Epidermal melanocyte (primary cell): Measurements from ENCODE around the gene TAF4.
A peak's percentile ranks its signal among the peaks of the same experiment; 100 is the strongest.
"Not testable (repeated sequence)": the region's sequence is repeated elsewhere in the genome, so short reads cannot be mapped to it uniquely, and the experiment has no call there.

ENCODE experiments used
- DNase-seq: peaks from one replicate; pipeline ENCODE4 v3.0.0; 2011; ENCODE audit warnings: low spot score; ENCODE audit not compliant: insufficient read length

Gene TAF4, protein sequence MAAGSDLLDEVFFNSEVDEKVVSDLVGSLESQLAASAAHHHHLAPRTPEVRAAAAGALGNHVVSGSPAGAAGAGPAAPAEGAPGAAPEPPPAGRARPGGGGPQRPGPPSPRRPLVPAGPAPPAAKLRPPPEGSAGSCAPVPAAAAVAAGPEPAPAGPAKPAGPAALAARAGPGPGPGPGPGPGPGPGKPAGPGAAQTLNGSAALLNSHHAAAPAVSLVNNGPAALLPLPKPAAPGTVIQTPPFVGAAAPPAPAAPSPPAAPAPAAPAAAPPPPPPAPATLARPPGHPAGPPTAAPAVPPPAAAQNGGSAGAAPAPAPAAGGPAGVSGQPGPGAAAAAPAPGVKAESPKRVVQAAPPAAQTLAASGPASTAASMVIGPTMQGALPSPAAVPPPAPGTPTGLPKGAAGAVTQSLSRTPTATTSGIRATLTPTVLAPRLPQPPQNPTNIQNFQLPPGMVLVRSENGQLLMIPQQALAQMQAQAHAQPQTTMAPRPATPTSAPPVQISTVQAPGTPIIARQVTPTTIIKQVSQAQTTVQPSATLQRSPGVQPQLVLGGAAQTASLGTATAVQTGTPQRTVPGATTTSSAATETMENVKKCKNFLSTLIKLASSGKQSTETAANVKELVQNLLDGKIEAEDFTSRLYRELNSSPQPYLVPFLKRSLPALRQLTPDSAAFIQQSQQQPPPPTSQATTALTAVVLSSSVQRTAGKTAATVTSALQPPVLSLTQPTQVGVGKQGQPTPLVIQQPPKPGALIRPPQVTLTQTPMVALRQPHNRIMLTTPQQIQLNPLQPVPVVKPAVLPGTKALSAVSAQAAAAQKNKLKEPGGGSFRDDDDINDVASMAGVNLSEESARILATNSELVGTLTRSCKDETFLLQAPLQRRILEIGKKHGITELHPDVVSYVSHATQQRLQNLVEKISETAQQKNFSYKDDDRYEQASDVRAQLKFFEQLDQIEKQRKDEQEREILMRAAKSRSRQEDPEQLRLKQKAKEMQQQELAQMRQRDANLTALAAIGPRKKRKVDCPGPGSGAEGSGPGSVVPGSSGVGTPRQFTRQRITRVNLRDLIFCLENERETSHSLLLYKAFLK

DNA sequence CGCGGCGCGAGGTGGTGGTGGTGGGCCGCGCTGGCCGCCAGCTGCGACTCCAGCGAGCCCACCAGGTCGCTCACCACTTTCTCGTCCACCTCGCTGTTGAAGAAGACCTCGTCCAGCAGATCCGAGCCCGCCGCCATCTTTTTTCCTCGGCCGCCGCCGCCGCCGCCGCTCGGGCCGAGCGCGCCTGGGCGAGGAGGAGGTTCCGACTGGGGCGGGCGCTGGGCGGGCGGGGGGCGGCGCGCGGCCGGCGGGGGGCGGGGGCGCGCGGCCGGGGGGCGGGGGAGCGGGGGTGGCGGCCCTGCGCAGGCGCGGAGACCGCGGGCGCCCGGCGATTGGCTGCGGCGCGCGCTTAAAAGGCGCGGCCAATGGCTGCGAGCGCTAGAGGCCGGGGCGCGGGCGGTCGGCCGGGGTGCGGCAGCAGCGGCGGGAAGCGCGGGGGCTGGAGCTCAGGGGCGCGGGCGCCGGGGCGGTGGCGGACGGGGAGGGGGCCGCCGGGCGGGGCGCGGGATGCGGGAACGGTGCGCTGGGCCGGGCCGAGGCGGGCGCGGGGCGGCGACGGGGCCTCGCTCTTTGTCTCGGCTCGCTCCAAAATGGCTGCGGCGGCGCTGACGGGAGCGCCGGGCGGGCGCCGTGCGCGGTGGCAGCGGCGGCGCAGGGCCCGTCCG lies at the start of gene TAF4:
Gene TAF4, minus strand, starts transcription at position 208 of the 665 bp plus-strand sequence. Its CDS starts 71 bp downstream, at position 137.
- DNase-seq, result peak; percentile 97

DNA sequence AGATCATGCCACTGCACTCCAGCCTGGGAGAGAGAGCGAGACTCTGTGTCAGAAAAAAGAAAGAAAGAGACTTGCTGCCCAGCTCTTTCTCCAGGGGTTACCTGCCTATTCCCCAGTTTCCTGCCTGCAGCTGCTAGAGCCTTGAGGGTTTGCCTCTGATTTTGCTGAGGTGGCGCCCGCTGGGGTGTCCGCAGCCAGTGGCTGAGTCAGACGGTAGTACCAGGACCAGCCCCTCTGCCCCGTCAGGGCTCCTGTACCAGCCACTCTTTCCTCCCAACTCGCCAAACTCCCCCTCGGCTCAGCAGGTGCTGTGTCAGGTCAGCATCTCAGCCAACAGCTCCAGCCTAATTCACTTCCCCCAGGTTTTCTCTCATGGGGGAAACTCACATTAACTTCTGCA lies 49.2 kb upstream of the TAF4 start:
- DNase-seq, result no peak

DNA sequence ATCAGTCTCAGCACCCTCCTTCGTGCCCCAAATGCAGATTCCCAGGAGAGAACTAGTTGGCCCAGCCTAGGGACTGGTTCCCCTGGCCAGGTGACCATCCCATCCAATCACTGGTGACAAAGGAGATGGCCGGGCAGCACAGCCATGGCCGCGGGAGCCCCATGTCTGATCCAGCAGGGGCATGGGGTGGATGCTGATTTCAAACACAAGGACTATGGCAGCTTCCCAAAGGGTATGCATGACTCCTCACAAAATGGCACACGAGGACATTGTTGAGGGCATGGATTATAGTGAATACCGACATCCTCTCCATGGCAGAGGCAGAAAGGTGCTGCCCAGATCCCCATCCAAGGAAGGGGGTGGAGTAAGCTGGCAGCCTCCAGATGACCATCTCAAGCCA lies 46.7 kb upstream of the TAF4 start:
- no peak for DNase-seq

DNA sequence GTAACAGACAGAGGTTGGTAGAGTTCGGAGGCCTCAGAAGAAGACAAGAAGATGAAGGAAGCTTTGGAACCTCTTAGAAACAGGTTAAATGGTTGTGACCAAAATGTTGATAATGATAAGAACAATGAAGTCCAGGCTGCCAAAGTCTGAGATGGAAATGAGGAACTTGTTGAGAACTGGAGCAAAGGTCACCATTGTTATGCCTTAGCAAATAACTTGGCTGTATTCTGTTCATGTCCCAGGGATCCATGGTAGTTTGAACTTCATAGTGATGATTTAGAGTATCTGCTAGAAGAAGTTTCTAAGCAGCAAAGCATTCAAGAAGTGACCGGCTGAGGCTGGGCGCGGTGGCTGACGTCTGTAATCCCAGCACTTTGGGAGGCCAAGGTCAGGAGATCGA lies 45.5 kb upstream of the TAF4 start:
- no peak for DNase-seq

DNA sequence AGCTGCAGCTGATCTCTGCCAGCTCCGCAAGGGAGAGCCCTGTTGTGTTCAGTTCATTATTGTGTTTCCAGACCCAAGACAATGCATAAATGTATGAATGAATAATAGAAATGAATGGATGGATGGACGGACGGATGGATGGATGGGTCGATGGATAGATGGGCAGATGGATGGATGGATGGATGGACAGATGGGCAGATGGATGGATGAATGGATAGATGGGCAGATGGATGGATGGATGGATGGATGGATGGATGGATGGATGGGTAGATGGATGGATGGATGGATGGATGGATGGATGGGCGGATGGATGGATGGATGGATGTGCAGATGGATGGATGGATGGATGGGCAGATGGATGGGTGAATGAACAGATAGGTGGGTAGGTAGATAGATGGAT lies 39.9 kb upstream of the TAF4 start:
- no peak for DNase-seq

DNA sequence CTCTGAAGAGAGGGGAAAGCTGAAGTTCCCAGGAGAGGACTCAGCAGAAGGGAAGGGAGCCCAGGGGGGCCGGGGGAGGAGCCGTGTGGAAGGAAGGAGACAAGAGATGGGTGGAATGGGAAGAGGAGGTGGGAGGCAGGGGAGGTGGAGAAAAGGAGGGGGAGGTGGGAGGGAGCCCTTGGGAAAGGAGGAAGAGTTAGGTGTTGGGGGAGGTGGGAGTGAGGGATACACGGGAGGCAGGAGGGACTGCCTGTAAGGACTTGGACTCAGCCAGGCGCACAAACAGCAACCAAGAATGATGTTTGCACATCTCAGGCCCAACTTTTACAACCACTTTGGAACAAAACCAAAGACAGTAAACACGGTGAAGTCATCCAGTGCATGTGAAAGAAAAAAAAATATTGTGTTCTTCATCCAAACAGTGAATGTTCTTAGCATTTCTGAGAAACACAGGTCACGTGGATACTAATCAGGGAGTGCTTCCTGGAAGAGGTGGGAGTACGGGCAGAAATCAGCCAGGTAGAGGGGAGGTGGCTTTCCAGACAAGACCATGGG lies 39.2 kb upstream of the TAF4 start:
- no peak for DNase-seq

DNA sequence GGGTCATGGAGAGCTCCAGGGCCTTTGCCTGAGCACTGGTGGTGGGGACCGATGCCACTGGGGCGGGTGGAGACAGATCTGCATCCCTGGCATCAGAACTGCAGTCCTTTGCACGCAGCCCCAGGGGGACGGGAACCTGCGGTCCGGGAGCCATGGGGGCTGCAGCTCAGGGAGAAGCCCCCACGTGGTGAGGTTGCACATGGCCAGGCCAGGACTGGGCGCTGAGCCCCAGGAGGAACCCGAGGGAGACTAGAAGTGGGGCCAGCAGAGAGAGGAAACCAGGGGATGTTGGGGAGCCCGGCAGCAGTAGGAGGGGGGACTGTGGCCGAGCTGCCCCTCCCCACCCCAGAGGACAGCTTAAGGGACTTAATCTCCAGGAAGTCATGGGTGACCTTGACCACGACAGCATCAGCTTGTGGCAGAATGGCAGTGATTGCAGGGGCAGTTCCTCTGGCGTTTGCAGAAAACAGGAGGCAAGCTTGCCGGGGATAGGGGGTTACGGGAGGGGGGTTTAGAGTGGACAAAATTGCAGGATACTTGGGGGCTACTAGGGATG lies 38.6 kb upstream of the TAF4 start:
- DNase-seq, result no peak

DNA sequence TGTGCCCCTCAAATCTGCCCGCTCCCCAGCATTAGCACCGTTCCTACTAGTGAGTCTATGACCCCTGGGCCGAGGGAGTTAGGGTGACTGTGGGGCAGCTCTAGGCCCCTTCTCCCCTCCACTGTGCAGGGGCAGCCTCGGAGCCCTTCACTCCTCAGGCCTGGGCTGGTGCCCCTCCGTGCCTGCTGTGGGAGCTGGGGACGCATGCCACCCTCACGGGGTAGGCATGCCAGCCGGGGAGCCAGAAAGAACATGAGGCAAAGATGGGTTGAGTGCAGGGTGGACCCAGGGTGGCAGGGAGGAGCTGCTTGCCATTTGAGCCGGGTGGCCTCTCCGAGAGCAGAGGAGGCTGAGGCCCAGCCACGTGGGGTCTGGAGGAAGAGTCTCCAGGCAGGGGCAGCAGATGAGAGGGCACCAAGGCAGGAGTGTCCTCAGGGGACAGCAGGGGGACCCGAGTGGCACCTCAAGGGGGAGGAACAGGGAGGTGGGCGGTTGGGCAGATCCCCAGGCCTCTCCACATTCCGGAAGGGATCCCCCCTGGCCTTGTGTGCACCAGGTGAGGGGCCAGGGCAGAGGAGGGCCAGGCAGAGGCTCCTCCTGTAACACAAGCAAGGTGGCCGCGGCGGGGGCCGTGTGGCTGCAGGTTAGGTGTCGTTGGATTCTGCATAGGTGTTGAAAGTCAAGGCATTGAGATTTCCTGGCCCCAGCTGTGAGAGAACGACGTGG lies 38.0 kb upstream of the TAF4 start:
- DNase-seq, result no peak

DNA sequence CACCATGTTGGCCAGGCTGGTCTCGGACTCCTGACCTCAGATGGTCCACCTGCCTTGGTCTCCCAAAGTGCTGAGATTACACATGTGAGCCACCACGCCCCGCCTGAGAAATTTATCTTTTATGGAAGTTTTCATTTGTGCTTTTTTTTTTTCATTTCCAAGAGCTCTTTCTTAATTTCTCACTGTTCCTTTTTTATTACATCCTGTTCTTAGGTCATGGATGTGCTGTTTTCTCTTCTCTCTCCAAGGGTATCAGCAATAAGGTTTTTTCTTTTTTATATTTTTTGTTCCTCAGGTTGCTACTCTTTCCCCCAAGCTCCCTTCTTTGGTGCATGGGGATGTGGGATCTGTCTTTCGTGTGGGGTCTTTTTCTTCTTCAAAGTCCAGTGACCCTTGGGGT lies 35.4 kb upstream of the TAF4 start:
- DNase-seq, result no peak

DNA sequence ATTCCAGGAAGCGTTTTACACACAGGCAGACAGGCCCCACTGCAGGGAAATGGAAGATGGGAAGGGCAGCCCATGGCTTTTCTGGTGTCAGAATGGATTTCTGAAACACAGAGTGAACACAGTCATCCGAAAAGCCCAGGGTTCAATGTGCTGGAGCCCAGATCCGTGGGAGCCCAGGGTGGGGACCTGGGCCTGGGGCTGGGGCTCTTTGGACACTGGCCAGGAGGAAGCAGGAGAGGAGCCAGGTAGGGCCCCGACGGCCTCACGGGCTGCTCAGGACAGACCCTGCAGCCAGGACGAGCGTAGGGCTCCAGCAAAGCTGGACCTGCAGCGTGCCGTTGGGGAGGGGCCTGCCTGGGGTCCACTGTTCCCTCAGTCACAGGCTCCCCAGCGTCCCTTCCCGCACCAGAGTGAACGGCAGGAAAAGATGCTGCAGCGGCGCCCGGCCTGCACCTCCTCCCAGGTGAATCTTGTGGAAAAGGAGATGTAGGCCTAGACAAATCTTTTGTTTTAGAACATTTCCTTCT lies 32.3 kb upstream of the TAF4 start:
- DNase-seq, result no peak

DNA sequence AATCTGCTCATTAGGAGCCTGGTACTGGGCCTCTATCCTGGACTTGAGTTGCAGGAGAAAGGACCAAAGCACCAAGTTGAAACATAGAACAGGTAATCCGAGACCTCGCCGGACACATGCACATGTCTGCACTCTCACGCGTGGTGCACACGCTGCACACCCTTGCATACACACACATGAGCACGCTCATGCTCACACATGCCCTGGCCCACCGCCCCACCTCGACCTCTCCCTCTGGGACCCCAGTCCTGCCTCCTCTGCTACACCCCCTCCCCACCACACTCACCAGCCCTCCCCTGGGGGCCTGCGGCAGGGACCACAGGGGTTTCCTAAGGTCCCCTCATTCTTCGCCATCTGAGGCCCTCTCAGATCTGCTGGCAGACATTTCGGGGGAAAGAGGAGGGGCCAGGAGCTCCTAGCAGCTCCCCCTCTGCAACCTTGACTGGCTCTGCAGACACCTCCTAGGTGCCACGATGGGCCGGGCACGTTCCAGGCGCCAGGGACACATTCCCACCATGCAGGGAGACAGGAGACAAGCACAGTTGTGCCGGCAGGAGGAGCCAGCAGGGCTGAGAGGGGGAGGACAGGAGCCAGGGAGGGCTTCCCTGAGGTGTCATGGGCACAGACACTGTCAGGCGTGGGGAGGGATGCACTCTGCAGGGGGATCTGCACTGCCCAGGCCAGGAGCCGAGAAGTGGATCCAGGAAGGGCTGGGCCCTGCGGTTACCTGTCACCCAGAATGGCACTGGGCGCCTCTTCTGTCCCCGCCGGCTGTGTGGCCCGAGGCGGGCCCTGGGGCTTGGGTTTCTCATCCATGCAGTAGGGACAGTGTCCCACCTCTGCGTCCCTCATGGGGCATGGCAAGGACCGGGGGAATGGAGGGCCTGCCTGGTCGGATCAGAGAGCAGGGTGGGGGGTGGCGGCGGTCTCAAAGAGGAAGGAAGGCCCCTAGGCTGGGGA lies 31.0 kb upstream of the TAF4 start:
- DNase-seq, result no peak

DNA sequence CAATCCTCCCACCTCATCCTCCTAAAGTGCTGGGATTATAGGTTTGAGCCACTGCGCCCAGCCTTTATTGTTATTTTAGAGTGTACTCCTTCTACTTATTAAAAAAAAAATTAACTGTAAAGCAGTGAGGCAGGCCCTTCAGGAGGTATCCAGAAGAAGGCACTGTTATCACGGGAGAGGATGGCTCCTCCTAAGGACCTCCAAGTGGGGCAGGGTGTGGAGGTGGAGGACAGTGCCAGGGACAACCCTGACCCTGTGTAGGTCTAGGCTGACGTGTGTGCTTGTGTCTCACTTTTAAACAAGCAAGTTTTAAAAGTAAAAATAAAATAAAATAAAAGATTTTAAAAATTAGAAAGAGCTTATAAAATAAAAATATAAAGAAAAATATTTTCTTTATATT lies 23.7 kb upstream of the TAF4 start:
- no peak for DNase-seq

DNA sequence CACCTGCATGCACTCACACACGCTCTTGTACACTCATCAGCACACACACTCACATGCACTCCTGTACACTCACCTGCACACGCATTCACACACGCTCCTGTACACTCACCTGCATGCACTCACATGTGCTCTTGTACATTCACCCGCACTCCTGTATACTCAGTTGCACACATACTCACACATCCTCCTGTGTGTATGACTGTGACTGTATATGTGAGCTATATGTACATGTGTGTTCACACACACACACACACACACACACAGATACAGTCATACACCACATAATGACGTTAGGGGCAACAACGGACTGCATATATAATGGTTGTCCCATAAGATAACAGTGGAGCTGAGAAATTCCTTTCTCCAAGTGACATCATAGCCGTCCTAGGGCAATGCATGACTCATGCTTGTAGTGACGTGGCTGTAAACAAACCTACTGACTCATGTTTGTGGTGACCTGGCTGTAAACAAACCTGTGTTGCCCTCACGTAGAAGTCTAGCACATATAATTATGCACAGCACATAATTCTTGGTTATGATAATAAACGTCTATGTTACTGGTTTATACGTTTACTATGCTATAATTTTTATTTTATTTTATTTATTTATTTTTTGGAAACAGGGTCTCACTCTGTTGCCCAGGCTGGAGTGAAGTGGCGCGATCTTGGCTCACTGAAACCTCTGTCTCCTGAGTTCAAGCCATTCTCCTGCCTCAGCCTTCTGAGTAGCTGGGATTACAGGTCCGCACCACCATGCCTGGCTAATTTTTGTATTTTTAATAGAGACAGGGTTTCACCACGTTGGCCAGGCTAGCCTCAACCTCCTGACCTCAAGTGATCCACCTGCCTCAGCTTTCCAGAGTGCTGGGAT lies 22.8 kb upstream of the TAF4 start:
- no peak for DNase-seq

DNA sequence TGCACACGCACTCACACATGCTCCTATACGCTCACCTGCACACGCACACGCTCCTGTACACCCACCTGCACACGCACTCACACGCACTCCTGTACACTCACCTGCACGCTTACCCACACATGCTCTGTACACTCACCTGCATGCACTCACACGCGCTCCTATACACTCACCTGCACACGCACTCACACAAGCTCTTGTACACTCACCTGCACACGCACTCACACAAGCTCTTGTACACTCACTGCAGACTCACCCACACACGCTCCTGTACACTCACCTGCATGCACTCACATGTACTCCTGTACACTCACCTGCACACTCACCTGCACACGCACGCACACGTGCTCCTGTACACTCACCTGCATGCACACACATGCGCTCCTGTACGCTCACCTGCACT lies 22.0 kb upstream of the TAF4 start:
- no peak for DNase-seq

DNA sequence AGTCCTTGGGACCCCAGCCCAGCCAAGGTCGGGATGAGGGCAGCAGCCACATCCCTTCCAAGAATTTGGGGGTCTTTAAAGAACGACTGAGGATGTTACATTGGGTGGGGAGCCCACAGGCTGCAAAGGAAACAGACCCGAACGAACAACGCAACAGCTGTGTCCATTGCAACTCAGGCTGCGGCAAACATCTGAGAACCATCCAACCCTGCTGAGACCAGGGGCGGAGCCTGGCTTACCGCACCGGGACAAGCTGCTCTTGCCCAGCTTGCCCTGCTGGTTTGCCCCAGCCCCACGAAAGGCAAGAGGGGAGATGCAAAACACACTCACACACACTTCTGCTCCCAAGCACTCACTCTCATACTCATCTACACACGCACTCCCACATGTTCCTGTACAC lies 21.5 kb upstream of the TAF4 start:
- no peak for DNase-seq

DNA sequence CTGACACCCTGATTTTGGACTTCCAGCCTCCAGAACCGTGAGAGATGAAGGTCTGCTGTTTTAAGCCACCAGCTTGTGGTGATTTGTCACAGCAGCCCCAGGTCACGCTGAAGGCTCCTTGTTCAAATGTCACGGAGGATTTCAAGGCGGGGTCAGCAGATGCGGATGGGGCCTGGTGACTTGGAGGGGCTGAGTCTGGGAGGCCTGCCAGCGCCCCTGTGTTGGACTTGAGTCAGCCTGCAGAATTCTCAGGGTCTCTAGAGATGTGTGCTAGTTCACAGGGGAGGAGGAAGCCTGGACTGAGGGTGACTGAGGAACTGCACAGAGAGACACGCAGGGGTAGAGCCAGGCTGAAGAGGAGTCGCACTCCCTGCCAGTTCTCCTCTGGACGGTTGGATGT lies 19.5 kb upstream of the TAF4 start:
- DNase-seq, result no peak

DNA sequence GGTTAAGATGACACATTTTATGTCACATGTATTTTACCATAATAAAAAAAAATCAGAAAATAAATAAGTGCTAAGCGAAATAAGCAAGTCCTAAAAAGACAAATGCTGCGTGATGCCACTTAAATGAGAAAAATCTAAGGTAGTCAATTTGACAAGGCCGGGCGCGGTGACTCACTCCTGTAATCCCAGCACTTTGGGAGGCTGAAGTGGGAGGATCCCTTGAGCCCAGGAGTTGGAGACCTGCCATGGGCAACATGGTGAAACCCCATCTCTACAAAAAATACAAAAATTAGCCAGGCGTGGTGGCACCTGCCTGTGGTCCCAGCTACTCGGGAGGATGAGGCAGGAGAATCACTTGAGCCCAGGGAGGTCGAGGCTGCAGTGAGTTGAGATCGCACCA lies 18.5 kb upstream of the TAF4 start:
- not testable (repeated sequence) for DNase-seq

DNA sequence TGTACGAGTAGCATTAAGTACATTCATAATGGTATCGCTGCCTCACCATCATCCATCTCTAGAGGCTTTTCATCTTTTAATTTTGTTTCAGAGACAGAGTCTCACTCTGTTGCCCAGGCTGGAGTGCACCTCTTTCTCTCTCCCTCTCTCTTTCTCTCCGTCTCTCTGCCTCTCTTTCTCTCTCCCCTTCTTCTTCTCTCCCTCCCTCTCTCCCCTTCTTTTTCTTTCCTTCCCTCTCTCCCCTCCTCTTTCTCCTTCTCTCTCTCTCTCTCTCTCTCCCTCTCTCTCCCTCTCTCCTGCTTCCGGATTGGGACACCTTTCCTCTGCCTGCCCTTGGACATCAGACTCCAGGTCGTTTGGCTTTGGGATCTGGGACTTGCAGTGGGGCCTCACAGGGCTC lies 17.6 kb upstream of the TAF4 start:
- no peak for DNase-seq
